ENCODE data around the gene SEMA5A. TPM values are rescaled to one million over a fixed set of nuclear protein-coding genes. Genes with fewer than 3 reads are reported as not detected.

The SEMA5A gene
- total and polyA plus RNA-seq, 11 donors = 4.6 to 71.5 (median 33.8) TPM

GRCh38 chr5:9562141-9562540 lies 16.3 kb upstream of the SEMA5A start:
- TF ChIP-seq CTCF (IDR thresholded peaks at IDR 0.05) = no peak
- TF ChIP-seq POLR2A (IDR thresholded peaks at IDR 0.05) = no peak
- Histone ChIP-seq H3K36me3 (no peaks in the 10 kb centered on the region), H3K4me3 (no peak overlapping the region), H3K4me1 (no peaks in the 10 kb centered on the region), H3K27ac (no peak overlapping the region), H3K27me3 (no peaks in the 10 kb centered on the region), H3K9me3 (no peaks in the 10 kb centered on the region)
- intact Hi-C loops (cut with DNase I) = no loop called here
- no peak for ATAC-seq
- 59 to 68% (median 65%) methylated on average over 7 of the region's 7 CpGs for WGBS, 4 donors
- no peak for DNase-seq

GRCh38 chr5:9559965-9560364 lies 14.1 kb upstream of the SEMA5A start:
- no peaks in the 10 kb centered on the region for H3K36me3 ChIP-seq
- no peak for ATAC-seq
- no peak overlapping the region for H3K4me3 ChIP-seq
- no peak for DNase-seq
- intact Hi-C loops (cut with DNase I) = no loop called here
- H3K9me3 ChIP-seq = no peaks in the 10 kb centered on the region
- no peaks in the 10 kb centered on the region for H3K27me3 ChIP-seq
- WGBS, 4 donors = 81 to 87% (median 81%) methylated on average over 3 of the region's 3 CpGs
- no peaks in the 10 kb centered on the region for H3K4me1 ChIP-seq
- TF ChIP-seq POLR2A (IDR thresholded peaks at IDR 0.05) (no peak), CTCF (IDR thresholded peaks at IDR 0.05) (no peak)
- no peak overlapping the region for H3K27ac ChIP-seq

- 72 to 79% (median 77%) methylated on average over 5 of the region's 5 CpGs for WGBS, 4 donors
- H3K9me3 ChIP-seq = no peaks in the 10 kb centered on the region
- no peak for TF ChIP-seq POLR2A (IDR thresholded peaks at IDR 0.05)
- no peak for TF ChIP-seq CTCF (IDR thresholded peaks at IDR 0.05)
- no peaks in the 10 kb centered on the region for H3K27me3 ChIP-seq
- ATAC-seq (no peak), DNase-seq (no peak)
- no peak overlapping the region for H3K27ac ChIP-seq
- H3K4me1 ChIP-seq = no peaks in the 10 kb centered on the region
- H3K4me3 ChIP-seq = no peak overlapping the region
- no peaks in the 10 kb centered on the region for H3K36me3 ChIP-seq
- intact Hi-C loops (cut with DNase I) = no loop called here
Observed at GRCh38 chr5:9558319-9558965, 12.6 kb upstream of the SEMA5A start.

GRCh38 chr5:9557696-9558095 lies 11.8 kb upstream of the SEMA5A start:
- TF ChIP-seq POLR2A (IDR thresholded peaks at IDR 0.05) = no peak
- TF ChIP-seq CTCF (IDR thresholded peaks at IDR 0.05) = no peak
- intact Hi-C loops (cut with DNase I) = no loop called here
- Histone ChIP-seq H3K4me1 (no peaks in the 10 kb centered on the region), H3K9me3 (no peaks in the 10 kb centered on the region), H3K4me3 (no peak overlapping the region), H3K36me3 (no peaks in the 10 kb centered on the region), H3K27ac (no peak overlapping the region), H3K27me3 (no peaks in the 10 kb centered on the region)
- WGBS, 4 donors = 69 to 91% (median 78%) methylated on average over 2 of the region's 2 CpGs
- ATAC-seq (no peak), DNase-seq (no peak)
